Psoas muscle (tissue), 8 donors: ENCODE data around the gene ELMO2. TPM values are rescaled to one million over a fixed set of nuclear protein-coding genes. Genes with fewer than 3 reads are reported as not detected.

ENCODE experiments used
- ATAC-seq, 4 donors: fragments of 200-7000 bp; cut with Tn5 transposase; one replicate each; pipeline ENCODE4 v1.9.1; 2020; ENCODE audit warnings: moderate library complexity in 3 of 4, mild to moderate bottlenecking in 2 of 4
- DNase-seq, 2 donors: peaks; one replicate each; pipeline ENCODE4 v3.0.0-alpha.2; 2020
- H3K27ac ChIP-seq: fragments of 200-600 bp; one replicate; pipeline ENCODE4 v1.8.0; 2022
- H3K27me3 ChIP-seq, 3 donors: fragments of 200-600 bp in 1 of 3; one replicate each; pipeline versions ENCODE4 v1.6.1 to v1.8.0; 2013 to 2022; ENCODE audit warnings: low read length in 2 of 3, mild to moderate bottlenecking in 2 of 3, moderate library complexity in 1 of 3; ENCODE audit not compliant: insufficient read depth in 3 of 3
- H3K36me3 ChIP-seq, 2 donors: fragments of 200-600 bp in 1 of 2; one replicate each; pipeline versions ENCODE4 v1.6.1 to v1.8.0; 2013 to 2022; ENCODE audit warnings: low read depth in 1 of 2, mild to moderate bottlenecking in 1 of 2, moderate library complexity in 1 of 2; ENCODE audit not compliant: insufficient read depth in 1 of 2
- H3K4me1 ChIP-seq: fragments of 200-600 bp; one replicate; pipeline ENCODE4 v1.8.0; 2022
- H3K4me3 ChIP-seq: fragments of 200-600 bp; one replicate; pipeline ENCODE4 v1.8.0; 2022; ENCODE audit warnings: mild to moderate bottlenecking
- H3K9me3 ChIP-seq: fragments of 200-600 bp; one replicate; pipeline ENCODE4 v1.8.0; 2022
- WGBS, 3 donors: extraction: QIAGEN DNeasy Blood & Tissue Kit; methylation state at CpG; one replicate each; pipeline versions ENCODE4 v1.1.6 to v1.1.7; 2013; 5-methylcytosine and 5-hydroxymethylcytosine counted together
- intact Hi-C, 2 donors: fragments of 100-400 bp; cut with DNase I; formaldehyde crosslinking; loops; one replicate each; pipeline versions ENCODE4 v1.11.0 to v1.14.2; 2022
- polyA plus RNA-seq, 3 donors: library from polyadenylated mRNA; stranded (reverse); fragments of 200-250 nt; gene quantifications; one replicate each; pipeline ENCODE4 v1.2.3, GENCODE V29; 2013
- total RNA-seq, 4 donors: library from RNA; stranded (reverse); fragmentation: NEBNext Ultra II Directional in 2 of 4; extraction: Animal tissue kit (Norgen Biotek cat#: 25700) in 2 of 4; gene quantifications; one replicate each; pipeline versions ENCODE4 v1.2.1 to v1.2.4, GENCODE V29; 2021 to 2023
- TF ChIP-seq, protein P1 (sequence below): fragments of 200-600 bp; IDR thresholded peaks from one replicate; pipeline ENCODE4 v1.8.0; 2022; ENCODE audit warnings: antibody characterized with exemption
- donor health status: healthy with polysubstance abuse.
- donor health status: DM: no; HTN: no; CAD: no; lungs with moderate emphysema.
- donor health status: Bipolar disorder and iron deficiency.
- donor health status: healthy.
- donor health status: DM: yes; HTN: yes; CAD: no.
- donor health status: DM: no; HTN: no; CAD: no.
- donor health status: DM: no; HTN: no; CAD: no.
- donor health status: DM: yes; HTN: yes; CAD: no.

Gene ELMO2
- total and polyA plus RNA-seq, 7 donors: 21.2 to 60.7 (median 40.3) TPM

DNA sequence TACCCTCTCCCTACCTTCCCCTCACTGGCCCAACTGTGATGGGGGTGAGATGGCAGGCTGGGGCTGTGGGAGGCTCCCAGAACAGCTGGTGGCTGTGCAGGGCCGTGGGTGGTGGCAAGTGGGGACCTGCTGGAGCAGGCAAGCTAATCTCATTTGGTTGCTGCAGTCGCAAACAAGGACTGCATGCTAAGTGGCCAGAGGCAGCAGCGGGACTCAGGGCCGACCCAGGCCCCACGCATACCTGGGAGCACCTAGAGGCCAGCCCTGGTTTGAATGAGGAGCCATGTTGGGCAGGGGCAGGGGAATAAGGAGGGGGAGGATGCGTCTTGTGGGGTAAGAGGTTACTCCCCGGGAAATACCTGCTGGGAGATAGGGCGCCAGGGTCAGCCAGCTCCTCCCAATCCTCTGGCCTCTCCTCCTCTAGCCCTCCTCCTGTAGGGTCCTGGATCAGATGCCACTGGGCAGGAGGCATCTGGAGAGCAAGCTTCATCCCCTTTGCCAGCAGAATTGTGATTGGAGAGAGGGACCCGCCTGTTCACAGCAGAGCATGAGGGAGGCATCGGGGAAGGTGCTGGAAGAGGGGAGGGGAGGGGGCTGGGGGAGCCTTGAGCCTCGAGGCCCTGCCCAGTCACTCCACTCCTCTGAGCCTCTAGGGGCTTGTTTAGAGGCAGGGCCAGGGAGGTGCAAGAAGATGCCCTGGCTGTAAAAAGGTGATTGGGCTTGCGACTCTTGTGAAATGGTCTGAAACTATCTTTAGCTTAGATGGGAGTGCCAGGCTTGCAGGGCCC lies 73.8 kb downstream of the ELMO2 start:
- Histone ChIP-seq H3K27me3 (peaks cover 0 to 19% (median 2%) of the 10 kb centered on the region in 3 donors), H3K4me3 (no peak overlapping the region), H3K4me1 (no peaks in the 10 kb centered on the region), H3K27ac (no peak overlapping the region), H3K36me3 (no peaks in the 10 kb centered on the region), H3K9me3 (no peaks in the 10 kb centered on the region)
- intact Hi-C loops: no loop called here
- WGBS, 3 donors: 42 to 49% (median 45%) methylated on average over 12 of the region's 12 CpGs
- ATAC-seq: peak in 2 of 4 donors; percentile 95
- no peak for DNase-seq
- TF ChIP-seq, protein P1, sequence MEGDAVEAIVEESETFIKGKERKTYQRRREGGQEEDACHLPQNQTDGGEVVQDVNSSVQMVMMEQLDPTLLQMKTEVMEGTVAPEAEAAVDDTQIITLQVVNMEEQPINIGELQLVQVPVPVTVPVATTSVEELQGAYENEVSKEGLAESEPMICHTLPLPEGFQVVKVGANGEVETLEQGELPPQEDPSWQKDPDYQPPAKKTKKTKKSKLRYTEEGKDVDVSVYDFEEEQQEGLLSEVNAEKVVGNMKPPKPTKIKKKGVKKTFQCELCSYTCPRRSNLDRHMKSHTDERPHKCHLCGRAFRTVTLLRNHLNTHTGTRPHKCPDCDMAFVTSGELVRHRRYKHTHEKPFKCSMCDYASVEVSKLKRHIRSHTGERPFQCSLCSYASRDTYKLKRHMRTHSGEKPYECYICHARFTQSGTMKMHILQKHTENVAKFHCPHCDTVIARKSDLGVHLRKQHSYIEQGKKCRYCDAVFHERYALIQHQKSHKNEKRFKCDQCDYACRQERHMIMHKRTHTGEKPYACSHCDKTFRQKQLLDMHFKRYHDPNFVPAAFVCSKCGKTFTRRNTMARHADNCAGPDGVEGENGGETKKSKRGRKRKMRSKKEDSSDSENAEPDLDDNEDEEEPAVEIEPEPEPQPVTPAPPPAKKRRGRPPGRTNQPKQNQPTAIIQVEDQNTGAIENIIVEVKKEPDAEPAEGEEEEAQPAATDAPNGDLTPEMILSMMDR: no peak

GRCh38 chr20:46331611-46332361 lies 74.6 kb downstream of the ELMO2 start:
- Histone ChIP-seq H3K4me1 (no peaks in the 10 kb centered on the region), H3K36me3 (no peaks in the 10 kb centered on the region), H3K27ac (no peak overlapping the region), H3K9me3 (no peaks in the 10 kb centered on the region), H3K4me3 (no peak overlapping the region), H3K27me3 (peaks cover 0 to 11% (median 2%) of the 10 kb centered on the region in 3 donors)
- WGBS, 3 donors: 76 to 79% (median 77%) methylated on average over 11 to 13 of the region's 13 CpGs
- intact Hi-C loops: no loop called here
- TF ChIP-seq, protein P1: no peak
- DNase-seq (no peak), ATAC-seq (no peak)

GRCh38 chr20:46330831-46331371 lies 75.5 kb downstream of the ELMO2 start:
- ATAC-seq: no peak
- TF ChIP-seq, protein P1: no peak
- no peak overlapping the region for H3K27ac ChIP-seq
- H3K27me3 ChIP-seq: peaks cover 0 to 8% (median 0%) of the 10 kb centered on the region in 3 donors
- H3K4me1 ChIP-seq: no peaks in the 10 kb centered on the region
- WGBS, 3 donors: 61 to 75% (median 64%) methylated on average over 13 of the region's 13 CpGs
- H3K9me3 ChIP-seq: no peaks in the 10 kb centered on the region
- no peak overlapping the region for H3K4me3 ChIP-seq
- H3K36me3 ChIP-seq: no peaks in the 10 kb centered on the region
- DNase-seq: no peak
- intact Hi-C loops: no loop called here

DNA sequence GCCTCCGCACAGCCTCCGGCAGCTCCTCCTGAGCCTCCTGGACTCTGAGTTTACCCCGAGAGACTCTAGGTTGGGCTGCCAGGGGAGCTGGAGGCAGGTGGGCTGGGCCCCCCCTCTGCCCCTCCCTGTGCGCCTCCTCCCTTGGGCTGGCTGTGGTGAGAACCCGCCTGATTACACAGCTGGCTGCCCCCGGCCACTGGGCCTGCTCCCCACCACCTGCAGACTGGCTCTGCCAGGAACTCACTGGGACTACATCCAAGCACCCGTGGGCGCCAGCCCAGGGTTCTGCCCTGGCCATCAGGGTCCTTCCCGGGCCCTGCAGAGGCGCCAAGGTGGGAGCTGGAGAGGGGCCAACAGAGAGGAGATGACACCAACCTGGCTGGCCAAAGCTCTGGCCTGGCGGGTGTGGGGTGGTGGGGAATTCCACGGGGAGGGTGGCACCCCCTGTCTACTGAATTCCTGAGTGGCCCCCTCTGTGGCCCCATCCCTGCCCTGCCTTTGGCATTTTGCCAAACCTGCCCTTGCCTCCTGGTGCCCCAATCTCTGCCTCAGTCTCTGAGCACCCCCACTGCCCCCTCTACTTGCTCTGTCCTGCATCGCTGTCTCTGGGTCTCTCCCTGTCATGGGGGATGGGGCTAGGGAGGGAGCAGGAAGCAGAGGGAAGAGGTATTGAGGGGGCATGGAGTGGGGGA lies 76.2 kb downstream of the ELMO2 start:
- Histone ChIP-seq H3K4me3 (no peak overlapping the region), H3K9me3 (no peaks in the 10 kb centered on the region), H3K36me3 (no peaks in the 10 kb centered on the region), H3K27me3 (peaks cover 0 to 8% (median 0%) of the 10 kb centered on the region in 3 donors), H3K4me1 (no peaks in the 10 kb centered on the region), H3K27ac (no peak overlapping the region)
- intact Hi-C loops: no loop called here
- ATAC-seq: no peak
- no peak for DNase-seq
- WGBS, 3 donors: 23 to 34% (median 25%) methylated on average over 11 to 13 of the region's 13 CpGs
- TF ChIP-seq, protein P1: no peak
